Left ventricle myocardium superior (tissue), 1 donor: ENCODE results near the gene UNC119B. TPM values are rescaled to one million over a fixed set of nuclear protein-coding genes. Genes with fewer than 3 reads are reported as not detected.

Experiments used
- ATAC-seq: fragments of 200-7000 bp; cut with Tn5 transposase; one replicate; pipeline ENCODE4 v1.9.1; 2020; ENCODE audit warnings: mild to moderate bottlenecking, moderate library complexity
- DNase-seq: peaks from one replicate; pipeline ENCODE4 v3.0.0-alpha.2; 2020
- intact Hi-C: fragments of 100-400 bp; cut with micrococcal nuclease; formaldehyde crosslinking; loops from one replicate; pipeline ENCODE4 v1.11.0; 2022
- total RNA-seq: library from RNA; stranded (reverse); fragmentation: NEBNext Ultra II Directional; extraction: Animal tissue kit (Norgen Biotek cat#: 25700); gene quantifications from one replicate; pipeline ENCODE4 v1.2.1, GENCODE V29; 2021
- donor health status: DM: no; HTN: yes; CAD: no; lungs with severe emphysema.

Gene UNC119B
- total RNA-seq, 1 donor from 2014 or later: 13.2 TPM

- DNase-seq: peak; percentile 99
- intact Hi-C loops: no loop called here
- ATAC-seq: peak; percentile 94
These were observed 23.3 kb upstream of the UNC119B start, which contains the start of gene MLEC for GRCh38 chr12:120686690-120687577. Gene MLEC (plus strand): TSS chr12:120687149. CDS start chr12:120687297, 148 bp downstream.

GRCh38 chr12:120687578-120688289 lies 22.5 kb upstream of the UNC119B start:
- DNase-seq (peak; percentile 43), ATAC-seq (no peak)
- intact Hi-C loops: no loop called here

GRCh38 chr12:120688527-120689071 lies 21.7 kb upstream of the UNC119B start:
- ATAC-seq: no peak
- intact Hi-C loops: no loop called here
- no peak for DNase-seq

DNA sequence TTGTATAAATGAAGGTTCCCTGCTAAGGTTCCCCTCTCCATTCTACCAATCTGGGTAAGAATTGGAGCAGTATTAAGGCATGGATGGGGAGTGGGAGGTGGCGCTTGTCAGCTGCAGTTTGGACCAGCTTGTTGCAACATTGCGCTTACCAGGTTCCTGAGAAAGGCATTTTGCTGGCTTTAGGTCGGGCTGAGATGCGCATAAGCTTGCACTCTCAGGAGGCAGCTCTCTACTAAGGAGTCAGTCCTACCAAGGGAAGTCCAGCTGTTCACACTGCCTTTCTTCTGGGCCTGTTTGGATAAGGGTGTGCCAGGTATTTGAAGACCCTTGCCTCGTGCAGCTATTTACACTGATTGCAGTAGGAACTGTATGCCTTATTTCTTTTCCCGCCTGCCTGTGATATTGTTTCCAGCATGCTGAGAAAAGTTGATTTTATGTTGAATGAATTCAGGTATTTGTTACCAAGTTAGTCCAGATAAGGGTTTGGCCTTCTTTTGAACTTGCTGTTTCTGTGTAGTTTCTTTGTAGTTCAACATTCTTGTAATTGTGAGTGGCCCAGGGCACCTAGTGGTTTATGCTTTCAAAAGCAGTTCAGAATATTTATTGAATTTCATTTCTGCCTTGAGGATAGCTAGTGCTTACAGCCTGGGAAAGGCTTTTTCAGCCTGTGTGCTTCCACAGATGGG lies 20.7 kb upstream of the UNC119B start:
- DNase-seq (no peak), ATAC-seq (no peak)
- intact Hi-C loops: no loop called here

GRCh38 chr12:120690083-120690450 lies 20.2 kb upstream of the UNC119B start:
- DNase-seq (no peak), ATAC-seq (no peak)
- intact Hi-C loops: no loop called here

- intact Hi-C loops: no loop called here
- DNase-seq (no peak), ATAC-seq (no peak)
These were observed 19.3 kb upstream of the UNC119B start for GRCh38 chr12:120690978-120691377.

DNA sequence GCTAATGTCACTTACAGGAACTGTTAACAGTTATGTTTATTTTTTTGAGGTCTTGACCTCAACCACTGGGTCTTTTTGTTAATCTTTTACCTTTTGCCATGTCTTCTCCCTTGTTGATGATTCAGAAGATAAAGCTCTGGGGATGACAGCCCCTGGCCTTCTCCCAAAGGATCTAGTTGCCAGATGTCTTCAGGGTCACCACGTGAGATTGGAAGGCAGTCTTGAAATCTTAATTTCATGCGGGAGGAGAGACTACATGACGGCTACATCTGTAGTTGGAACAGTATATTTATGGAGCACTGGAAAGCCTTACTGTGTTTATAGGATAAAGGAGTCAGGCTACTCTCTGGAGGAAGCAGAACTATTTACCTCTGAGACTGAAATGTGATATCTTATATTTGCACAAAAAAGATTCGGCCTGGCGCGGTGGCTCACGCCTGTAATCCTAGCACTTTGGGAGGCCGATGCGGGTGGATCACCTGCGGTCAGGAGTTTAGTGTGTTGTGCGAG lies 17.7 kb upstream of the UNC119B start:
- ATAC-seq: no peak
- intact Hi-C loops: no loop called here
- no peak for DNase-seq

GRCh38 chr12:120693848-120694247 lies 16.4 kb upstream of the UNC119B start:
- DNase-seq (no peak), ATAC-seq (no peak)
- intact Hi-C loops: no loop called here

GRCh38 chr12:120696626-120697025 lies 13.6 kb upstream of the UNC119B start:
- ATAC-seq (no peak), DNase-seq (no peak)
- intact Hi-C loops: no loop called here

- DNase-seq: no peak
- intact Hi-C loops: no loop called here
- ATAC-seq: no peak
These were observed 12.9 kb upstream of the UNC119B start for GRCh38 chr12:120697344-120697743.

DNA sequence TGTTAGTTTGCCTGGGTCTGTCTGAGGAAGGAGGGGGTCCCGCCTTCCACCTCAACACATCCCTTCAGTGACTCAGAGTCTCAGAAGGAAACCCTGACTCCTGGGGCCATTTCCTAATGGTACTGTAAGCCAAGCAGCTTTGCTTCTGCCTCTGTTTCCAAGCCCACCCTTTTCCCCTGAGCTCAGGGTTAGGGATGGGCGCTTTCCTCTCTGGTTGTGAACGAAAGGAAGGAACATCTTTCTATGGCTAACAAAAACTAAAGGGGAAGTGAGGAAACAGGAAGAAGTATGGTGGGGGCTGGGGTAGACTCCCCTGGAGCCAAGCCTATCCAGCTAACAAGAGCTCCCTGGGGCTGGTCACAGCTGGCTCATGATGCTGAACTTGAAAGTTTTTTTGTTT lies 11.6 kb upstream of the UNC119B start:
- intact Hi-C loops: no loop called here
- DNase-seq (no peak), ATAC-seq (peak; percentile 44)

DNA sequence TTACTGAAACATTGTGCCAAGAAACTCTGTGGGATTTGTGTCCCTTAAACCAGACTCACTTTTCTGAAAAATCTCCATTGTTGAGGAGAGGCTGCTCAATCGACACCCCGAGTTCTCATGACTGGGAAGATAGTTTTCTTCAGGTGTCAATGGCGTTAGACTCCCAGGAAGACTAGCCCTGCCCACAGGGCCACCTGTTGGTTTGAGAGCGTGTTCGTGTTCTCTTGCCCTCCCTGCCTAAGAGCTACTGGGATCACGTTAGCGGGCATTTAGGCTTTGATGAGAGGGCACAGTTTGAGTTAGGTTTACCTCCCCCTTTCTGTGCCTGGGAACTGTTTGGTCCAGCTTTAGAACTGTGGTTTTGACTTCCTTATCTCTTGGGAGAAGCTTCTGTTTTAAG lies 10.7 kb upstream of the UNC119B start:
- no peak for DNase-seq
- intact Hi-C loops: no loop called here
- no peak for ATAC-seq

DNA sequence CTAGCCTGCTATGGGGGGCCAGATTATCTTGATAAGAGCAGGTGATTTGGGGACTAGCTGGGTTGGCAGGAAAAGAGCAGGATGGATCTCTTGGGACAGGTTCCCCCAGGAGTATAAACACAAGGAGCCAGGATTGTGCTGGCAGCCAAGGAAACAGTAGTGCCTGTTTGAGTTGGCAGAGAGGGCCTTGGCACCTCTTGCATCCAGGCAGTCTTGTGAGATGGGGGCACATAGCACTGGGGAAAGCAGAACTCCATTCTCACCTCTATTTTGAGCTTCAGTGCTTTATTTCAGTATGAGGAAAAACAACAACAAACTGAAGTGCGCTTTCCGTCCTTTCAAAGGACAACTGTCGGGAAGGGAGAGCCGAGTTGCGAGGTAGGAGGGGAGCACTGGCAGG lies 9.4 kb upstream of the UNC119B start:
- intact Hi-C loops: no loop called here
- ATAC-seq: peak; percentile 67
- no peak for DNase-seq

- no peak for ATAC-seq
- intact Hi-C loops: no loop called here
- DNase-seq: no peak
These were observed 7.6 kb upstream of the UNC119B start for GRCh38 chr12:120702637-120703036.

DNA sequence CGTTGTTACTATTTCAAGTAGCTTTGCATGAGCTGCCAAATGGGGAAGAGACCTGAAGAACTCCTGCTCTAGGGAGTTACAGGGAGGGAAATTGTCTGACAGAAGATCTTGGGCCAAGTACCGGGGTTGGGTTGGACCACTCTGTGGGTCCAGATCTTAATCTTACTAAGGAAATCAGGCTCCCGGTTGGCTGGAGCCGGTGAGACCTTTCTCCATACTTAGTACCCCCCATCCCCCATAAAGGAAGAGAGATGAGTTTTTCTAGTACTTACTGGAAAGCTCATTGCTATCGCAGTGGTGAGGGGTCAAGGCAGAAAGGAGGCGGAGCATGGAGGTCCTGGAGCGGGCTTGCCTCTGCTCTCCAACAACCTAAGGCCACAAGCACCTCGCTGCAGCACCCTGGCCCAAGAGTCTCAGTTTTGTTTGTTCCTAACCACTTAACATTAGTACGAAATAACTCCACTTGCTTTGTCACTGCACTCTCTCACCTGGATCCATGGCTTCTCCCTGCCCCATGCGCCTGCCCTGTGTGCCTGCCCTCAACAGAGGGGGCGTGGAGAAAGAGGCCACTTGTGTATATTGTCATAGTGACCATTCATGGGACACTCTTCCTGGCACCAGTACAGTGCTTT lies 6.8 kb upstream of the UNC119B start:
- intact Hi-C loops: no loop called here
- DNase-seq: no peak

DNA sequence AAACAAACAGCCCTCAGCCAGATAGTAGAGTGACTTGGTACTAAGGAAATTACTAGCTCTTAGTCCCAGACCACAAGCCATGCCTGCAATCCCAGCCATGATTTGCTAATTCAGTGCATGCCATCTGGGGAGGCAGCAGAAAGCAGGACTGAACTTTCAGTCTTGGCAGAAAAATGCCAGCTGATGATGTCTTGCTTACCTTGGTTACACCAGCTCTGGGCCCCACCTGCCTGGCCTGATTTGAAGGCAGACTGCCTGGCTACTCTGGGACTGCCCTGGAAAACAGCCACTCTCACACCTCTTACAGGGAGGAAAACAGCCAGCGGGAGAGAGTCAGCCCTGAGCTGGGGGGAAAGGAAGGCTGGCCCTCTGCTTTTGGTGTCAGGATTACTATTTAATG lies 4.6 kb upstream of the UNC119B start:
- ATAC-seq (no peak), DNase-seq (no peak)
- intact Hi-C loops: no loop called here

More for the DNA sequence above, 6.8 kb upstream of the UNC119B start:
- peak; percentile 16 for ATAC-seq

DNA sequence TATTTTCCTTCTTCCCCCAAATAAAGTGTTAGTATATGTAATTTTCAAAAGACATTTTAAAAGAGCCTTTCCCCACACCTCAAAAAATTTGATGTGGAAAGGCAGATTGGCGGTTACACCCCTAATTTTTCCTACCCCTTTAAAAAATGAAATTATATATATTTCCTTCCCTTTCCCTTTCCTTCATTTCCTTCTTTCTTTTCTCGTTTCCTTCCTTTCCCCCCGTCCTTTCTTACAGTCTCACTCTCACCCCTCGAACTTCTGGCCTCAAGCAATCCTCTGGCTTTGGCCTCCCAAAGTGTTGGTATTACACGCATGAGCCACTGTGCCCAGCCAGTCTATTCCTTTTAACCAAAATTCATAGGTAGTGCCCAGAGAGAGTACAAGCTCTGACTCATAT lies 4.2 kb upstream of the UNC119B start:
- DNase-seq (no peak), ATAC-seq (no peak)
- intact Hi-C loops: no loop called here

- intact Hi-C loops: no loop called here
- ATAC-seq (no peak), DNase-seq (no peak)
These were observed 1.6 kb upstream of the UNC119B start for GRCh38 chr12:120708651-120709050.

DNA sequence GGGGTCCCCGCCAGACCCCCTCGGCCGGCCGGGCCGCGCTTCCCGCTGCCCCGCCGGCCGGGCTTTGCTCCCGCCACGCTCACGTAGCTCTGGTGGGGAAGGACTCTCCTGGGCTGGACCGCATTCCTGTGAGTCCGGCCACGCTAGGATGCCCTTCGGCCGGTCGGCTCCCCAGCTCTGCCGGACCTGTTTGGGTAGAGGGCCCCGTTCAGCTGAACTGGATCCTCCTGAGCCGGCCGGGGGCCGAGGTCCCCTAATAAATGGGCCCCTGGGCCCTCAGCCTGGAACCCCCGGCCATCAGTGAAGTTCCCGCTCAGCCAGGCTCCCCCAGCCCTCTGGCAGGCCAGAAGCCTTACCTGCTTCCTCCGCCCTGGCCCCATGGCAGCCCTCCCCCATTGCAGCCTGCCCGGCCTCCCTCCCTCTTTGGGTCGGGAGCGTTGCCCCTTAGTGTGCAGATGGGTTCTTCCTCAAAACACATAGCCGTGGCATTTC lies 593 bp downstream of the UNC119B start:
- DNase-seq (no peak), ATAC-seq (peak; percentile 23)
- intact Hi-C loops: no loop called here
